GM06990 (cell line): ENCODE results near the gene CTNNAL1.
"Not testable (repeated sequence)": the region's sequence is repeated elsewhere in the genome, so short reads cannot be mapped to it uniquely, and the experiment has no call there.

Source experiments
- DNase-seq: peaks from one replicate; pipeline ENCODE4 v3.0.0-alpha.2; 2011; ENCODE audit not compliant: insufficient read length; ENCODE audit errors: extremely low read depth
- H3K27me3 ChIP-seq: replicated peaks from 2 replicates; pipeline ENCODE4 v1.6.0; 2011; ENCODE audit warnings: low read length; ENCODE audit not compliant: control insufficient read depth, insufficient read depth
- H3K36me3 ChIP-seq: 2 replicates; pipeline ENCODE4 v1.5.1; 2011; ENCODE audit warnings: low read length; ENCODE audit not compliant: control insufficient read depth, insufficient read depth
- H3K4me3 ChIP-seq: replicated peaks from 2 replicates; pipeline ENCODE4 v1.5.1; 2011; ENCODE audit warnings: low read depth, mild to moderate bottlenecking, control low read depth, low read length
- CTCF ChIP-seq: IDR thresholded peaks from 2 replicates; pipeline ENCODE4 v1.5.1; 2011; ENCODE audit warnings: low read length, control low read depth, mild to moderate bottlenecking, inconsistent platforms; ENCODE audit not compliant: insufficient read depth, poor library complexity, severe bottlenecking

The CTNNAL1 gene

GRCh38 chr9:108928386-108928785 is 84.9 kb downstream of the CTNNAL1 start:
- H3K27me3 ChIP-seq, result no peaks in the 10 kb centered on the region
- peaks cover 10% of the 10 kb centered on the region for H3K36me3 ChIP-seq
- DNase-seq, result no peak
- no peak overlapping the region for H3K4me3 ChIP-seq
- TF ChIP-seq CTCF, result no peak

- Histone ChIP-seq H3K36me3 (peaks cover 10% of the 10 kb centered on the region), H3K27me3 (no peaks in the 10 kb centered on the region), H3K4me3 (no peak overlapping the region)
- DNase-seq, result no peak
- TF ChIP-seq CTCF, result no peak
These were observed 88.8 kb downstream of the CTNNAL1 start for GRCh38 chr9:108924466-108924865.

- Histone ChIP-seq H3K36me3 (peaks cover 9% of the 10 kb centered on the region), H3K27me3 (no peaks in the 10 kb centered on the region), H3K4me3 (no peak overlapping the region)
- no peak for TF ChIP-seq CTCF
- DNase-seq, result no peak
These were observed 92.1 kb downstream of the CTNNAL1 start for GRCh38 chr9:108921200-108921599.

GRCh38 chr9:108920401-108920800 is 92.9 kb downstream of the CTNNAL1 start:
- not testable (repeated sequence) for H3K4me3 ChIP-seq, H3K27me3 ChIP-seq, H3K36me3 ChIP-seq, DNase-seq

- Histone ChIP-seq H3K36me3 (peaks cover 6% of the 10 kb centered on the region), H3K4me3 (no peak overlapping the region), H3K27me3 (no peaks in the 10 kb centered on the region)
- TF ChIP-seq CTCF, result no peak
- no peak for DNase-seq
These were observed 93.8 kb downstream of the CTNNAL1 start for GRCh38 chr9:108919517-108919916.

- no peak for TF ChIP-seq CTCF
- no peak overlapping the region for H3K4me3 ChIP-seq
- DNase-seq, result no peak
- no peaks in the 10 kb centered on the region for H3K27me3 ChIP-seq
- peaks cover 10% of the 10 kb centered on the region for H3K36me3 ChIP-seq
These were observed 99.9 kb downstream of the CTNNAL1 start for GRCh38 chr9:108913391-108913790.
